Measurements from ENCODE around the gene JPH4.

JPH4 gene

DNA sequence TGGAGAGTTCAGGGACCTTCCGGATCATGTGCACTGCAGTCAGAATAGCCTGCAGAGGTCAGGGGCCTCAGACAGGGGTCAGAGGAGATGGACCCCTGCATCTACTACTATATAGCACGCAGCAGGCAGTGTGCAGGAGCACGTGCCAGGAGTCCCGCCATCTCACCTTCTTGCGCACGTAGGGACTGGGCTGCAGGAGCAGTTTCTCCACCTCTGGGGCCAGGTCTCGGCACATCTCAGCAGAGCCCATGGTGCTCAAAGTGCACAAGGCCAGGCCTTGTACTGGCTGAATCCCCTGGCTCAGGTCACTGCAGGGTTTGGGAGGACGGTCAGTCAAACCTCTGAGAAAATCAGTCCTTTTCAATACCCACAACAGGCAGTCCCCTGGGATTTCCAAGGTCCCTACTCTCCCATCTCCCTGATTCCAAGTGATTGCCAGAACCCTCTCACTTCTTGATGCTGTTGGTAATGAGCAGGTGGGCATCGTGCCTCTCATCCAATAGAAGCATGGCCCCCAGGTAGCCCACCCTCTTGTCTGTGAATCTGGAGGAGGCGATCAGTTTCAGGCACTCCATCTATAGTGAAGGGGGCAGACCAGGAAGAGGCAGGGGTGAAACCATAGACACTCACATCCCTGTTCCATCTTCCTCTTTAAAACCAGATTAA, 12.3 kb downstream of the JPH4 start:
- Histone ChIP-seq H3K9me3 (no peaks in the 10 kb centered on the region), H3K36me3 (peaks cover 47% of the 10 kb centered on the region), H3K4me3 (ENCODE audit: low read depth in 1 of 2, low read length in 1 of 2) (peak overlapping the region; percentile 86 to 89), H3K4me1 (ENCODE audit: control insufficient read depth in 1 of 2, insufficient read depth in 1 of 2, low read depth in 1 of 2, low read length in 1 of 2) (peaks cover 23 to 40% of the 10 kb centered on the region in 2 experiments), H3K27ac (peak overlapping the region; percentile 78), H3K27me3 (no peaks in the 10 kb centered on the region)
- TF ChIP-seq, protein P1, sequence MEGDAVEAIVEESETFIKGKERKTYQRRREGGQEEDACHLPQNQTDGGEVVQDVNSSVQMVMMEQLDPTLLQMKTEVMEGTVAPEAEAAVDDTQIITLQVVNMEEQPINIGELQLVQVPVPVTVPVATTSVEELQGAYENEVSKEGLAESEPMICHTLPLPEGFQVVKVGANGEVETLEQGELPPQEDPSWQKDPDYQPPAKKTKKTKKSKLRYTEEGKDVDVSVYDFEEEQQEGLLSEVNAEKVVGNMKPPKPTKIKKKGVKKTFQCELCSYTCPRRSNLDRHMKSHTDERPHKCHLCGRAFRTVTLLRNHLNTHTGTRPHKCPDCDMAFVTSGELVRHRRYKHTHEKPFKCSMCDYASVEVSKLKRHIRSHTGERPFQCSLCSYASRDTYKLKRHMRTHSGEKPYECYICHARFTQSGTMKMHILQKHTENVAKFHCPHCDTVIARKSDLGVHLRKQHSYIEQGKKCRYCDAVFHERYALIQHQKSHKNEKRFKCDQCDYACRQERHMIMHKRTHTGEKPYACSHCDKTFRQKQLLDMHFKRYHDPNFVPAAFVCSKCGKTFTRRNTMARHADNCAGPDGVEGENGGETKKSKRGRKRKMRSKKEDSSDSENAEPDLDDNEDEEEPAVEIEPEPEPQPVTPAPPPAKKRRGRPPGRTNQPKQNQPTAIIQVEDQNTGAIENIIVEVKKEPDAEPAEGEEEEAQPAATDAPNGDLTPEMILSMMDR (IDR thresholded peaks at IDR 0.05): no peak

DNA sequence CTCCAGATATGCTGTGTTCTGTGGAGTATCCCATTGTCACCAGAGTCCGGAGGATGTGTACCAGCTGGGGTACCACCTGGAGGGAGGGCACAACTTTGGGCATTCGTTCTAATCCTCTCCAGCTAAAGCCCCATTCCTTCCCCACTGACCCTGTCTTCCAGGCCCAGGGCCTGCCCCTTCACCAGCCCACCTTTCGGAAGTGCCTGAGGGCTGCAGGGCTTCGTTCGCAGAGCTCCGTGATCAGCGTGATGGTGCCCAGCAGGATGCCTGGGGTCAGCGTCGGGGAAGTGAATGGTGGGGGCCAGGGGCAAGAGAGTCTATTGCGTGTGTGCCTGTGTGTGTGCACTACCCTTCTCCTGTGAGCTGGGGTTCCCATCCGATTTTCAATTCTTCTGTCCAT, 13.0 kb downstream of the JPH4 start:
- Histone ChIP-seq H3K27ac (no peak overlapping the region), H3K27me3 (no peaks in the 10 kb centered on the region), H3K4me3 (ENCODE audit: low read depth in 1 of 2, low read length in 1 of 2) (no peak overlapping the region), H3K36me3 (peaks cover 53% of the 10 kb centered on the region), H3K4me1 (ENCODE audit: control insufficient read depth in 1 of 2, insufficient read depth in 1 of 2, low read depth in 1 of 2, low read length in 1 of 2) (peaks cover 23 to 40% of the 10 kb centered on the region in 2 experiments), H3K9me3 (no peaks in the 10 kb centered on the region)
- TF ChIP-seq, protein P1 (IDR thresholded peaks at IDR 0.05): no peak

DNA sequence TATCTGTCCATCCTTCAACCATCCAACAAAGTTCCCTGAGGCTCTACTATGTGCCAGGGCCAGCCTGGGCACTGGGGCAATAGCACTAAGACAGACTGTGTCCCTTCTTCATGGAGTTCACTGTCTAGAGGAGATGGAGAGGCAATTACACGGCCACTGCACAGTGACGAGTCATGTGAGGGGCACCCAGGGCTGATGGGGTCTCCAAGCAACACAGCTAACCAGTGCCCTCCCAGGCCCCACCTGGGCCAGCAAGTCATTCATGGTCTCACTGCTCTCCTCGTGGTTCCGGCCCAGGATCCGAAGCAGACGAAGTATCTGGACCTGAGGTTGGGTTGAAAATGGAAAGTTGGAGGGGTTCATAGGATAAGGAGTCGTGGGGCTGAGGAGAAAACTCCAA, 13.7 kb downstream of the JPH4 start:
- Histone ChIP-seq H3K4me3 (ENCODE audit: low read depth in 1 of 2, low read length in 1 of 2) (no peak overlapping the region), H3K27me3 (no peaks in the 10 kb centered on the region), H3K27ac (no peak overlapping the region), H3K9me3 (no peaks in the 10 kb centered on the region), H3K4me1 (ENCODE audit: control insufficient read depth in 1 of 2, insufficient read depth in 1 of 2, low read depth in 1 of 2, low read length in 1 of 2) (peaks cover 23 to 40% of the 10 kb centered on the region in 2 experiments), H3K36me3 (peaks cover 59% of the 10 kb centered on the region)
- TF ChIP-seq, protein P1 (IDR thresholded peaks at IDR 0.05): no peak

DNA sequence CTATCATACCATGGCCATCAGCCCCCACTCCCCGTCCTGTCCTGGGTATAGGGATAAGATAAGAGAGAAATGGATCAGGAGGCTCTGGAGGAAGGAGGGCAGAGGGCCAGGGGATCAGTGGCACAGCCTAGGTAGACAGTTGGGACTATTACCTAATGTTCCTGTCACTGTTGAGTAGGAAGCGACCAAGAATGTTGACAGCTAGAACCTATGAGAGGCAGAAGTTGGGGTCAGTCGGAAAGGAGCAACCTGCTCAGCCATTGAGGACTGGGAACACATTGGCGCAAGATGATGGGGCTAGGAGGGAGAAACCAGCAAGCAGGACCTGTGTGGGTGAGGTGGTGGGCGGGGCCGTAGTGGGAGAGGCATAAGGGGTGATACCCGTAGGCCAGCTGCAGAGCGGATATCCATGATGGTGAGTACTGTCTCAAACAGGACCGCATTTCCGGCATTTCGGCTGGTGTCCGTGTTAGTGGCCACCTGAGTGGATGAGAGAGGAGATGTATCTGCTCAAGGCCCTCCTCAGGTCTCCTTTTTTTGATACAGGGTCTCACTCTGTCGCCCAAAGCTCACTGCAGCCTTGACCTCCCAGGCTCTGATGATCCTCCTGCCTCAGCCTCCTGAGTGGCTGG, 14.3 kb downstream of the JPH4 start:
- peaks cover 23 to 40% of the 10 kb centered on the region in 2 experiments for H3K4me1 ChIP-seq (ENCODE audit: control insufficient read depth in 1 of 2, insufficient read depth in 1 of 2, low read depth in 1 of 2, low read length in 1 of 2)
- H3K36me3 ChIP-seq: peaks cover 65% of the 10 kb centered on the region
- H3K27me3 ChIP-seq: no peaks in the 10 kb centered on the region
- H3K9me3 ChIP-seq: no peaks in the 10 kb centered on the region
- H3K4me3 ChIP-seq (ENCODE audit: low read depth in 1 of 2, low read length in 1 of 2): no peak overlapping the region
- H3K27ac ChIP-seq: peak overlapping the region; percentile 47
- TF ChIP-seq, protein P1 (IDR thresholded peaks at IDR 0.05): no peak

DNA sequence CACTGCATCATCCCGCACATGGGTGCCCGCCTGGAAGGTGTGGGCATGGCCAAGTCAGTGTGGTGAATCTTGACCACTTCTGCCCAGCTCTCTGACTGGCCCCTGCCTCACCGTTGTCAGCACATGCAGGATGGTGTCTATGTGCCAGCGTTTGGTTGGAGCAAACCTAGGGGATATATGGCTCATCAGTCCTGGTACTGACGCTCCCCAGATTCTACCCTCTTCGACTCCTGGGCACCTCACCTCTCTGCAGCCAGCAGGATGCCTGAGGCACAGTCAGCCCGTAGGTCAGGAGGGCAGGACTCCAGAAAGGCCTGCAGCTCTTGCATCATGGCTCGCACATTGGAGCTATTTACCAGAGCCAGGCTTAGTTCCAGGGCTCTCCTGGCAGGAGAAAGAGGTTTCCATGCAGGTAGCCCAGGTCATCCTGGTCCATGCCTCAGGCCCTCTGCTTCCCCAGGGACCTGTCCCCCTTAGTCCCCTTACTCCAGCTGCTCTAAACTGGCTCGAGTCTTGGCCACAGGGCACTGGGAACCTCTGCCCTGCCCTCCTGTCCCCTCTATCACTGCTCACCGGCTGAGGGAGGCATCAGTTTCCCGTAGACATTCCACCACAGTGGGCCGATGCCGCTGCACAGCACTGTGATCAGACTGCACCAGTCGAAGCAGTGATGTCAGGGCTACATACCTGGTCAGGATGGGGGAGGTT, 15.0 kb downstream of the JPH4 start:
- Histone ChIP-seq H3K4me1 (ENCODE audit: control insufficient read depth in 1 of 2, insufficient read depth in 1 of 2, low read depth in 1 of 2, low read length in 1 of 2) (peaks cover 23 to 40% of the 10 kb centered on the region in 2 experiments), H3K27ac (peak overlapping the region; percentile 47), H3K27me3 (no peaks in the 10 kb centered on the region), H3K9me3 (no peaks in the 10 kb centered on the region), H3K4me3 (ENCODE audit: low read depth in 1 of 2, low read length in 1 of 2) (no peak overlapping the region), H3K36me3 (peaks cover 71% of the 10 kb centered on the region)
- TF ChIP-seq, protein P1 (IDR thresholded peaks at IDR 0.05): no peak

Data from neutrophil (primary cell).